Inflammatory macrophage (primary cell): Measurements from ENCODE around the gene ARMC3.

Experiments used
- DNase-seq, 2 donors: peaks; one replicate each; pipeline ENCODE4 v3.0.0-alpha.2; 2020 to 2022

ARMC3 gene

DNA sequence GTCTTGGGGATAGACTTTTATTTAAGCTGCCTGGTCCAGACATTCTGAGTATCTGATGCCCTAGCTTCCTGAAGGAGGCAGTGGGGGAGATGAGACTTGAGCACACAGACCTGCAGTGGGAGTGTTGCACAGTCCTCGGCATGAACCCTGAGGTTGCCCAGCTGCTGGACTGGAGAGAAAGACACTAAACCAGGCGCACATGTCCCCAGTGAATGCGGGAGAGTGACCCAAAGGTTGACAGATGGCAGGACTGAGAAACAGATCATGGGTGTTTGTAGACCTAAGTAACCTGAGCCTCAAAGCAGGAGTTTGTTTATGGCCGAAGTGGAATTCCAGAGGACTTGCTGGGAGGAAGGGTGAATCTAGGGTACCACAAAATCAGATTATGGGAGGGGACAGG lies 151.8 kb downstream of the ARMC3 start:
- DNase-seq, result no peak

DNA sequence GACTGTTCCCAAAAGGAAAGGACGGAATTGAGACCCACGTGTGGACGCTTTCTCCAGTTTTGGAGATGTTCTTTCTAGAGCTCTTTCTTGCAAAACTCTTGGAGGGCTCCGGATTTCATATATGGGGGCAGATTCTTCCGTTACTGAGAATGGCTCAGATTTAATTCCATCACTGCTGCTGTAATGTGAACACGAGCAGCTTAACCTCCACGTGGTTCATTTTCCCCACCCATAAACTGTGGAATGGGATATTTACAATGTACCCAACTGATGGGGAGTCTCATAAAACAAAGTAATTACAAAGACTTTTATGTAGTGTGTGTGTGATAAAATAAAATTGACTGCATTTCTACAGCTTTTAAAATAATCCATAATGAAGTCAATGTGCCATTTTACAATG lies 152.4 kb downstream of the ARMC3 start:
- no peak for DNase-seq

DNA sequence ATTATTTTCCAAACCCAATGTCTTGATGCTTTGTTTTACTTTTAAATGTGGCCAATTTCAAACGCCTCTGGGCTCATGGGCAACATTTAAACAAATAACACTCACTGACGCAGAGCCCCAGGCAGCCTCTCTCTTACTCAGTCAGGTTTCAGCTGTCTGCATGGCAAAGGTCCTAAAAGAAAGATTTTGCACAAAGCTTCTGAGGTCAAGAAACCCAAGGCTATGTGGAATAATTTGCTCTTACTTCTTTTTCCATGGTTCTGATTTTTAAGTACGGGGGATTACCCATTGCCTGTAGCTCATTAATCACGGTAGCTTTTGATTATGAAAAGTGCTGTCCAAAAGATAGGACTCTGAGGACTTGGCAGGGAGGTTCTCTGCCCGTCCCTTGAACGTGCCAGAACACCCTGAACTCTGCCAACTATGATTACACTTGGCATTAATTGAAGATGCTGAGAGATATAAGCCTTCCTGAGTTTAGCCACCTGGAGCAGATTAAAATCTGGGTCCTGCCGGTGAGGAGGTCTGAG lies 153.4 kb downstream of the ARMC3 start:
- no peak for DNase-seq

DNA sequence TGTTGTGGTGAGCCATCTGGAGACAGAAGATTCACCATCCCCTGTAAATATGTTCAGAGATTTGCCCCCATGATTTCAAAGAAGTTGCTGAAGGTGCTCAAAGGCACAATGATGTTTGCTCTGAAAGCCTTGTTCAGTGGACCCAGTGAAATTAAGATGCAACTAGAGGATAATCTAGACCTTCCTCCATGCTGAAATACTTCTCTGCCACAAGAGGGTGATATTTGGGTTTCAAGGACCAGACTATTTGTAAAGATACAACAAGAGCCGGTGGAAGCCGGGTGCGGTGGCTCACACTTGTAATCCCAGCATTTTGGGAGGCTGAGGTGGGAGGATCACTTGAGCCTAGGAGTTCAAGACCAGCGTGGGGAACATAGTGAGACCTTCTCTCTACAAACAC lies 154.0 kb downstream of the ARMC3 start:
- no peak for DNase-seq
